GM21737 (cell line): ENCODE results near the gene FOXC1.

ENCODE experiments used
- ATAC-seq: cut with Tn5 transposase; IDR thresholded peaks from one replicate; pipeline ENCODE4 v1.9.1; 2021; ENCODE audit warnings: mild to moderate bottlenecking, moderate library complexity; ENCODE audit not compliant: unreplicated experiment

The FOXC1 gene

GRCh38 chr6:1598886-1599285, 10.8 kb upstream of the FOXC1 start:
- no peak for ATAC-seq

DNA sequence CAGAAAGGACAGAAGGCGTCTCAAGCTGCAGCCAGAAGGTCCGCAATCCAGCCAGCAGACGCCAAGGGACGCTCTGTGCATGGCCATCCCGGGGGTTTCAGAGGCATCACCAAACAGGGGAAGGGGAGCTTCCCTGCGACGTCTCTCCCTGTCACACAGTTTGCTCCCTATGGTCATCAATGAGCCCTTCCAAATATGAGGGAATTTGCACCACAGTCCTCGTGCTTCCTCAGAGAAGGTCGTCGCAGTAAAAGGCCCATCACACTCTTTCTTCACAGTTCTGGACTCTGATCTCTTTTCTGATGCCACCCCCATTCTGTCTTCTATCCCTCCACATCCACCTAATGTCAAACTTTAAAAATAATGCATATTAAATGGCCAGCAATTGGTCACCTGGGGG, 10.2 kb upstream of the FOXC1 start:
- no peak for ATAC-seq

GRCh38 chr6:1600063-1600763, 9.5 kb upstream of the FOXC1 start:
- ATAC-seq, result no peak

DNA sequence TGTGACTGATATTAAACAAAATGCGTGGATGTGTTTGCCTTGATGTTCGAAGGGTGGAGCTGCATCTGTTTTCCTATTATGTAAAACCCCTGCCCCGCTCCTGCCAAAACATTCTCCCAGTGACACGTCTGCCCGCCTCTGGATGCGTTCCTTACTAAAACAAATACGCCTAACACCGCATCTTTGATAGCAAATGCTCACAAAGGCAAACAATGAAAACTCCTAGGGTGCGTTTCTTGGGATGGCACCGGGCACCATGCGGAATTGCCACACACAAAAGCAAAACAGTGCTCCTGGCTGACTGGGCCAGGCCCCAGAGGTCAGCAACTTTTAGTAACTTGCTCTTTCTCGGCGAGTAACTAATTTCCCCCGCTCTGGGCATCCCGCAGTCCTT, 9.0 kb upstream of the FOXC1 start:
- no peak for ATAC-seq

DNA sequence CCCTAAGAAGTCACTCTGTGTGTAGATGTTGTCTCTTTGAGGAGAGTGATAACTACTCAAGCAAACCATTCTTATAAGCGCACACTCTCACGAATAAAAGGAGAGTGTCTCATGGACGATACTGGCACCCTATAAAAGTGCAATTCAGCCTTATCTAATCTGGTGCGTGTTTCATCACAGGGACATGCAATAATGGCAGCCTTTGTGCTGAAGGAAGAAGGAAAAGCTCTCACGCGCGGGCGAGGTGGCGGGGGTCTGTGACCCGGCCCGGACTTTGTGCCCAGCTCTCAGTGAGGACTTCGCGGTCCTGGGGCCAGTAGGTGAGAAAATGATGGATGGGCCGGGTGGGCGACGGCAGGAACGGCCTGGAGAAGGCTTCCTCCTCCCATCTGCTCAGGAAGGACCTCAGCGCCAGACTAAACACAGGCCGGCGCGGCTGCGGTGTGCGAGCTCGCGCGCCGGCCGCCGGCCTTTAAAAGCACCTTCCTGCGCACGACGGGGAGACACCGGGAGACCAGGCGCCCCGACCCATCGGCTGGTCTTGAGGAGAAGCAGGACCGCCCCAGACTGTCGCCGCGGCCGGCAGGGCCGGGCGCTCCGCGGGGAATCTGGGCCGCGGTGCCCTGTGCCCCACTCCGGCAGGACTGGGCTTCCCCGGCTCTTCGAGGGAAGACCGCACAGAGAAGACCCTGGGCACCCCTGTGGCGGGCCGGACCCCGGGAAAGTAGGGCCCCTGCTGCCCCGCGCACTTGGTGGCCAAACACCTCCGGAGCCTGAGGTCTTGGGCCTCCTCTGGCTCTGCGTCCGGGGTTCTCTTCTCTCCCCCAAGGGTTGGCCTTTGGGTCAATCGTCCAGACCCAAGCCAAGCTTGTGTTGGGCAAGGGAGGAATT, 8.3 kb upstream of the FOXC1 start:
- no peak for ATAC-seq

- no peak for ATAC-seq
Measured at GRCh38 chr6:1602049-1602713, 7.5 kb upstream of the FOXC1 start.

DNA sequence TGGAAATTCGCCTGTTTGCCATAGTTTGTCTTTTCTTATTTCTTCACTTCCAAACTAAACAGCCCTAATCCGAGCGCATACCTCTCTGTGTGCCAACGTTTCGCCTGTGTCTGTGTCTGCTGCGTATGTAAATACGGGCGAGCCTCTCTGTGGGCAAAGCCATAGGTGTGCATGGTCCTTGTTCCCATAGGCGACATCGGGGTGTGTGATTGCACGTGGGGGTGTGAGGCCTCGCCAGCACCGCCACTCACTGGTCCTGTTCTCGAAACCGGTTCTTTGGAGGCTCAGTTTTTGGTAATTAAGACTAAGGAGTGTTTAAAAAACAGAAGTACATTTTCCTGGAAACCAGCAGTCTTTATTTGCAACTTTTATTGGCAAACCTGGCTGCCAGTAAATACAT, 6.0 kb upstream of the FOXC1 start:
- no peak for ATAC-seq

DNA sequence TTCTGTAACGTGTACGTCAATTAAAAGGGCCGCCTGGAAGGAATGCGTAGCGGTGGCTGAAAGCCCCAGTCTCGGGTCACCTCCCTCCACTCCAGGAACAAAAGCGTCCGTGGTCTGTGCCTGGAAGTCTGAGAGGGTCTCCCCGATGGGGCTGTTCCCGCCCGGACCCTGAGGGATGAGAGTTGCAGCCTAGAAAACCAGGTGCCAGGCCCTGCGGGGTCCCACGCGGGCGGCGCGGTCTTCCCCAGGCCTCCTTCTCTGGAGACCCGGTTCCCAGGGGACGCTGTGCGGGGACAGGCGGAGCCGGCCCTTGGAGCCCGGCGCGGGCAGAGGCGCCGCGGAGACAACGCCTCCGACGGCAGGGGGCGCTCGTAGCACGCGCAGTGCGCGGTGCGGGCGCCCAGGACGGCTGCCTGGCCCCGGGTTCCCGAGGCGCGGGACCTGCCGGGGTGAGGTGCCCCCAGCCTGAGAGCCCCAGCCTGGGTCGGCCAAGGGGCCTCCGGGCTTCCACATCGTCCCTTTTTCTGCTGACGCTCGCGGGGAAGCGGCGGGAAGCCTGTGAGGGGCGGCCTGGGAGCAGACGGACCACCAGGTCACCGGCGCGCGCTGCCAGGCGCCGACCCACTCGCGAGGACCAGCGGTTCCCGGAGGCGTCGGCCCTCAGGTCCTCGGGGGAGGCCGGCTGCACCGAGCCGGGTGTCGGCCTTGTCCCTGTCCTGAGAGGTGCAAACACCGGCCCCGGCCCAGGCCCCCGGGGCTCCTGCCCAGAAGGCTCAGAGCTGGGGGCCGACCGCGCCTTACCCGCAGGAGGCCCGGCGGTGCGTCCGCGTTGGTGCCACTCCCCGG, 5.3 kb upstream of the FOXC1 start:
- ATAC-seq, result peak; percentile 56

- ATAC-seq, result no peak
Measured at GRCh38 chr6:1605004-1605892, 4.5 kb upstream of the FOXC1 start.

DNA sequence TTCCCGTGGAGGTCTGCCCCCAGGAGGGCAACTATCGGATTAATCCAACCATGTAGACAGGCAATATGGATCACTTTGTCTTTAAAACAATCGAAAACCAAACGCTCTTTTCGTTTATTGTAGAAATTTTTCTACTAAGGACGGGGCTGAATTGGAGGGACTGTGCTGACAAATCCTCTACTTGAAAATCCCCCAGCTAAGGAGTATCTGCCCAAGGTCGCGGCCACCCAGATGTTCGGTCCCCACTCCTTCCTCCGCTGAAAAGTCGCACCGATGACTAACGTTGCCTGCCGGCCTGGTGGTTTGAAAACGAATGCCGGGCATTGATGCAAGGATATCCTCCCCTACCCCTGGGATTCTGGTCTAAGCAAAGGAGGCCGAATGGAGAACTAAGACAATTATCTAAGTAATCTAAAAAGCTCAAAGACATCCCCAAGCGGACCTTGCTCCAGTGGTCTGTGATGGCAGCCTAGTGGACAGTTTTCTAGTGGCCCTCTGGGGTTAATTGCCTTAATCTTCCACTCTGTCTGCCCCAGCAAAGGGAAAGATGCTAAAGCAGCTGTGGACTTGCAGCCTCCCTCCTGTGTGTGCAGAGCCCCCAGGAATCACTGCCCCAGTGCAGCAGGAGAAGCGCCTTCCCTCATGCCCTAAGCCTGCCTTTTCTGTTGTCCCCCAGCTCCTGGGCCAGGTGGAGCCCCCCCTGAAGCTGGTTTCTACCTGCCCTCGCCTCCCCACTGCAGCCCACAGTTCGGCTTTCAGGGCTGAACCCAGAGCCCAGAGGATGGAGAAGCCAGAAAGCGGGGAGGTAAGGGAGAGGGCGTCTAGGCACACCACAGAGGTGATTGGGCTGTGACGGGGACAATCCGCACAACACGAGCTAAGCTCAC, 3.6 kb upstream of the FOXC1 start:
- ATAC-seq, result no peak

GRCh38 chr6:1606780-1607515, 2.8 kb upstream of the FOXC1 start:
- no peak for ATAC-seq

GRCh38 chr6:1607516-1608221, 2.0 kb upstream of the FOXC1 start:
- no peak for ATAC-seq

GRCh38 chr6:1608222-1609040, 1.3 kb upstream of the FOXC1 start:
- ATAC-seq, result no peak

DNA sequence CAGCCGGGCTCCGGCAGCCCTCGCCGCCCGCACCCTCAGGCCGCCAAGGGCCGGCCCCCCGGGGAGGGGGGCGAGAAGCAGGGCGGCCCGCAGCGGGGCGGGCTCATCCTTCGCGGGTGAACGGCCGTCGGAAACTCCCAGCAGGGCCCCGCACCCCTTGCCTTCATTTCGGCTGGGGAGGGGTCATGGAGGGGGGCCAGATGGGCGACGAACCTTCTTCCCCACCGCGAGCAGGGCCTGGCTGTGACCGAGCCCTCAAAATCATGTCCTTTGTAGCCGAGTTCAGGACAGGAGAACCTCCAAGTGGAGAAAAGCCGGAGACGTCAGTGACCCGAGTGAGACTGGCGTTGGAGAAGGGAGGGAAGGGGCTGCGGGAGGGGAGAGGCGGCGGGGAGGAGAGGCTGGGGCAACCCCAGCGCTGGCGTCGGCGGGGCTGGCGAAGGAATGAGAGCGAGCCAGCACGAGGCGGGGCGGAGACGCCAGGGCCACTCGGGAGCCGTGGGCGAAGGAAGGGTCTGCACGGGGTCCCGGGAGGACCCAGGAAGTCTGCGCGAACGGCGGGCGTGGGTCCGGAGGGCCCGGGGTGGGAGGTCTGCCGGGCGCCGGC, 571 bp upstream of the FOXC1 start:
- no peak for ATAC-seq

DNA sequence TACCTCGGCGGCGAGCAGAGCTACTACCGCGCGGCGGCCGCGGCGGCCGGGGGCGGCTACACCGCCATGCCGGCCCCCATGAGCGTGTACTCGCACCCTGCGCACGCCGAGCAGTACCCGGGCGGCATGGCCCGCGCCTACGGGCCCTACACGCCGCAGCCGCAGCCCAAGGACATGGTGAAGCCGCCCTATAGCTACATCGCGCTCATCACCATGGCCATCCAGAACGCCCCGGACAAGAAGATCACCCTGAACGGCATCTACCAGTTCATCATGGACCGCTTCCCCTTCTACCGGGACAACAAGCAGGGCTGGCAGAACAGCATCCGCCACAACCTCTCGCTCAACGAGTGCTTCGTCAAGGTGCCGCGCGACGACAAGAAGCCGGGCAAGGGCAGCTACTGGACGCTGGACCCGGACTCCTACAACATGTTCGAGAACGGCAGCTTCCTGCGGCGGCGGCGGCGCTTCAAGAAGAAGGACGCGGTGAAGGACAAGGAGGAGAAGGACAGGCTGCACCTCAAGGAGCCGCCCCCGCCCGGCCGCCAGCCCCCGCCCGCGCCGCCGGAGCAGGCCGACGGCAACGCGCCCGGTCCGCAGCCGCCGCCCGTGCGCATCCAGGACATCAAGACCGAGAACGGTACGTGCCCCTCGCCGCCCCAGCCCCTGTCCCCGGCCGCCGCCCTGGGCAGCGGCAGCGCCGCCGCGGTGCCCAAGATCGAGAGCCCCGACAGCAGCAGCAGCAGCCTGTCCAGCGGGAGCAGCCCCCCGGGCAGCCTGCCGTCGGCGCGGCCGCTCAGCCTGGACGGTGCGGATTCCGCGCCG, 994 bp downstream of the FOXC1 start:
- no peak for ATAC-seq

DNA sequence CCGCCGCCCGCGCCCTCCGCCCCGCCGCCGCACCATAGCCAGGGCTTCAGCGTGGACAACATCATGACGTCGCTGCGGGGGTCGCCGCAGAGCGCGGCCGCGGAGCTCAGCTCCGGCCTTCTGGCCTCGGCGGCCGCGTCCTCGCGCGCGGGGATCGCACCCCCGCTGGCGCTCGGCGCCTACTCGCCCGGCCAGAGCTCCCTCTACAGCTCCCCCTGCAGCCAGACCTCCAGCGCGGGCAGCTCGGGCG, 1.5 kb downstream of the FOXC1 start:
- ATAC-seq, result no peak
